Osteoblast (primary cell): ENCODE measurements around the gene SPATA3. TPM values are rescaled to one million over a fixed set of nuclear protein-coding genes. Genes with fewer than 3 reads are reported as not detected.
"Not testable (repeated sequence)": the region's sequence is repeated elsewhere in the genome, so short reads cannot be mapped to it uniquely, and the experiment has no call there.

ENCODE experiments used
- DNase-seq: peaks from one replicate; pipeline ENCODE4 v3.0.0; 2011; ENCODE audit warnings: low spot score, mixed read lengths; ENCODE audit not compliant: insufficient read length; ENCODE audit errors: missing footprints
- H2AFZ ChIP-seq: 2 replicates; pipeline ENCODE4 v1.6.0; 2011; ENCODE audit warnings: mild to moderate bottlenecking, low read length
- H3K27ac ChIP-seq: 2 replicates; pipeline ENCODE4 v1.5.1; 2011; ENCODE audit warnings: mild to moderate bottlenecking, low read depth, low read length, moderate library complexity
- H3K27me3 ChIP-seq: 2 replicates; pipeline ENCODE4 v1.6.0; 2012; ENCODE audit warnings: mild to moderate bottlenecking, control low read depth, inconsistent platforms, low read length, moderate library complexity; ENCODE audit not compliant: insufficient read depth
- H3K36me3 ChIP-seq: 2 replicates; pipeline ENCODE4 v1.5.1; 2011; ENCODE audit warnings: mild to moderate bottlenecking, low read length, control low read depth, moderate library complexity; ENCODE audit not compliant: insufficient read depth
- H3K4me1 ChIP-seq: 2 replicates; pipeline ENCODE4 v1.5.1; 2011; ENCODE audit warnings: mild to moderate bottlenecking, low read length, control low read depth, moderate library complexity; ENCODE audit not compliant: insufficient read depth
- H3K4me2 ChIP-seq: 2 replicates; pipeline ENCODE4 v1.6.0; 2011; ENCODE audit warnings: mild to moderate bottlenecking, low read length; ENCODE audit not compliant: insufficient read depth
- H3K4me3 ChIP-seq: fragments of 200-600 bp; sonication (generic); 3 replicates; pipeline ENCODE4 v1.5.1; 2012; ENCODE audit warnings: mild to moderate bottlenecking, low read length, inconsistent platforms; ENCODE audit not compliant: insufficient read depth
- H3K79me2 ChIP-seq: 2 replicates; pipeline ENCODE4 v1.6.0; 2012; ENCODE audit warnings: mild to moderate bottlenecking, low read length, control low read depth, inconsistent platforms; ENCODE audit not compliant: insufficient read depth
- H3K9me3 ChIP-seq: 2 replicates; pipeline ENCODE4 v1.5.1; 2011; ENCODE audit warnings: low read depth, low read length, control low read depth
- H4K20me1 ChIP-seq: 2 replicates; pipeline ENCODE4 v1.6.0; 2012; ENCODE audit warnings: mild to moderate bottlenecking, low read length, control low read depth; ENCODE audit not compliant: insufficient read depth
- CTCF ChIP-seq: IDR thresholded peaks from 2 replicates; pipeline ENCODE4 v1.5.1; 2011; ENCODE audit warnings: mild to moderate bottlenecking, low read depth, low read length, moderate library complexity; ENCODE audit errors: extremely low read depth
- total RNA-seq: library from RNA; depleted of rRNA; stranded (reverse); fragments of >200 nt; gene quantifications from 2 replicates; pipeline ENCODE4 v1.2.3, GENCODE V29; 2012

The SPATA3 gene
- total RNA-seq, 1 donor, result not detected

- TF ChIP-seq CTCF, result no peak
- H3K36me3 ChIP-seq, result no peaks in the 10 kb centered on the region
- no peak for DNase-seq
- peaks cover 9% of the 10 kb centered on the region for H3K27me3 ChIP-seq
- H3K4me1 ChIP-seq, result no peaks in the 10 kb centered on the region
- H3K4me2 ChIP-seq, result no peak overlapping the region
- no peak overlapping the region for H3K4me3 ChIP-seq
- H2AFZ ChIP-seq, result no peak overlapping the region
- H3K9me3 ChIP-seq, result no peaks in the 10 kb centered on the region
- H3K79me2 ChIP-seq, result no peaks in the 10 kb centered on the region
- no peaks in the 10 kb centered on the region for H4K20me1 ChIP-seq
- no peak overlapping the region for H3K27ac ChIP-seq
Observed at GRCh38 chr2:230964136-230964730, 31.7 kb upstream of the SPATA3 start.

- no peak overlapping the region for H2AFZ ChIP-seq
- no peaks in the 10 kb centered on the region for H3K79me2 ChIP-seq
- H3K4me1 ChIP-seq, result no peaks in the 10 kb centered on the region
- no peaks in the 10 kb centered on the region for H3K36me3 ChIP-seq
- TF ChIP-seq CTCF, result no peak
- no peak for DNase-seq
- peaks cover 5% of the 10 kb centered on the region for H3K27me3 ChIP-seq
- H3K9me3 ChIP-seq, result no peaks in the 10 kb centered on the region
- H3K27ac ChIP-seq, result no peak overlapping the region
- no peak overlapping the region for H3K4me2 ChIP-seq
- no peaks in the 10 kb centered on the region for H4K20me1 ChIP-seq
- no peak overlapping the region for H3K4me3 ChIP-seq
Observed at GRCh38 chr2:230967113-230967512, 28.8 kb upstream of the SPATA3 start.

- not testable (repeated sequence) for H3K36me3 ChIP-seq, H3K9me3 ChIP-seq, H4K20me1 ChIP-seq, H3K27ac ChIP-seq, H3K27me3 ChIP-seq, H3K4me2 ChIP-seq, DNase-seq, H3K4me3 ChIP-seq, H2AFZ ChIP-seq, H3K4me1 ChIP-seq, H3K79me2 ChIP-seq
Observed at GRCh38 chr2:230968314-230968713, 27.6 kb upstream of the SPATA3 start.

GRCh38 chr2:230968921-230969658 is 26.8 kb upstream of the SPATA3 start:
- H3K4me2 ChIP-seq, result peak overlapping the region; percentile 38
- no peaks in the 10 kb centered on the region for H3K9me3 ChIP-seq
- no peaks in the 10 kb centered on the region for H3K79me2 ChIP-seq
- H3K4me1 ChIP-seq, result peaks cover 6% of the 10 kb centered on the region
- DNase-seq, result peak; percentile 82
- H4K20me1 ChIP-seq, result no peaks in the 10 kb centered on the region
- H3K27ac ChIP-seq, result no peak overlapping the region
- H3K4me3 ChIP-seq, result peak overlapping the region; percentile 31
- no peaks in the 10 kb centered on the region for H3K27me3 ChIP-seq
- H3K36me3 ChIP-seq, result no peaks in the 10 kb centered on the region
- peak overlapping the region; percentile 66 for H2AFZ ChIP-seq
- TF ChIP-seq CTCF, result no peak
